Left lung (tissue), 14 donors: ENCODE measurements around the gene LIM2. TPM values are rescaled to one million over a fixed set of nuclear protein-coding genes. Genes with fewer than 3 reads are reported as not detected.

Source experiments
- ATAC-seq: fragments of 200-7000 bp; cut with Tn5 transposase; one replicate; pipeline ENCODE4 v1.9.1; 2020; ENCODE audit warnings: moderate library complexity
- DNase-seq, 4 donors: peaks; one replicate each; pipeline ENCODE4 v3.0.0-alpha.2; 2013 to 2020
- H3K27ac ChIP-seq, 2 donors: fragments of 200-600 bp; sonication (generic) in 1 of 2; one replicate each; pipeline versions ENCODE4 v1.5.0 to v1.8.0; 2020 to 2021
- H3K27me3 ChIP-seq, 2 donors: fragments of 200-600 bp; sonication (generic) in 1 of 2; one replicate each; pipeline versions ENCODE4 v1.5.0 to v1.8.0; 2020 to 2021
- H3K36me3 ChIP-seq, 2 donors: fragments of 200-600 bp; sonication (generic) in 1 of 2; one replicate each; pipeline versions ENCODE4 v1.5.0 to v1.8.0; 2020 to 2021
- H3K4me1 ChIP-seq, 2 donors: fragments of 200-600 bp; one replicate each; pipeline ENCODE4 v1.8.0; 2021
- H3K4me3 ChIP-seq, 2 donors: fragments of 200-600 bp; sonication (generic) in 1 of 2; one replicate each; pipeline versions ENCODE4 v1.5.0 to v1.8.0; 2020 to 2021; ENCODE audit warnings: mild to moderate bottlenecking in 1 of 2
- H3K9me3 ChIP-seq, 2 donors: fragments of 200-600 bp; sonication (generic) in 1 of 2; one replicate each; pipeline versions ENCODE4 v1.5.0 to v1.8.0; 2020 to 2021
- intact Hi-C, 2 donors: fragments of 100-400 bp; cut with DNase I; formaldehyde crosslinking; loops; one replicate each; pipeline versions ENCODE4 v1.11.2 to v1.14.2; 2022
- long read RNA-seq, 12 donors: library from polyadenylated mRNA in 2 of 12; unstranded in 2 of 12; transcript quantifications; one replicate each; pipeline ENCODE4 v2.0.0 and lab custom pipeline, GENCODE V29; 2019 to 2026
- polyA plus RNA-seq, 6 donors: library from polyadenylated mRNA; unstranded; fragments of 120-200 nt; gene quantifications; one replicate each; pipeline ENCODE4 v1.2.1, GENCODE V29; 2013; ENCODE audit not compliant: insufficient read length in 6 of 6
- total RNA-seq, 2 donors: library from RNA; stranded (reverse); fragmentation: NEBNext Ultra II Directional; extraction: Animal tissue kit (Norgen Biotek cat#: 25700); gene quantifications; one replicate each; pipeline ENCODE4 v1.2.1, GENCODE V29; 2021
- TF ChIP-seq, protein P1 (sequence below), 2 donors: fragments of 200-600 bp; sonication (generic) in 1 of 2; IDR thresholded peaks; one replicate each; pipeline versions ENCODE4 v1.5.0 to v1.8.0; 2021; ENCODE audit warnings: antibody characterized with exemption in 2 of 2
- donor health status: DM: no; HTN: yes; CAD: no.
- donor health status: DM: no; HTN: no; CAD: no.

The LIM2 gene, protein sequence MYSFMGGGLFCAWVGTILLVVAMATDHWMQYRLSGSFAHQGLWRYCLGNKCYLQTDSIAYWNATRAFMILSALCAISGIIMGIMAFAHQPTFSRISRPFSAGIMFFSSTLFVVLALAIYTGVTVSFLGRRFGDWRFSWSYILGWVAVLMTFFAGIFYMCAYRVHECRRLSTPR
- total RNA-seq (not detected), polyA plus RNA-seq (not detected)
- long read RNA-seq, donor 1 = 0 reads
- long read RNA-seq, donor 2 = 0 reads
- long read RNA-seq, donor 3 = 0 reads
- long read RNA-seq, donor 4 = 0 reads
- long read RNA-seq, donor 5 = 0 reads
- long read RNA-seq, donor 6 = 0 reads
- long read RNA-seq, donor 7 = 0 reads
- long read RNA-seq, donor 8 = 0 reads
- long read RNA-seq, donor 9 = 0 reads
- long read RNA-seq, donor 10 = 0 reads
- long read RNA-seq, donor 11 = 0 reads
- long read RNA-seq, donor 12 = 0 reads

DNA sequence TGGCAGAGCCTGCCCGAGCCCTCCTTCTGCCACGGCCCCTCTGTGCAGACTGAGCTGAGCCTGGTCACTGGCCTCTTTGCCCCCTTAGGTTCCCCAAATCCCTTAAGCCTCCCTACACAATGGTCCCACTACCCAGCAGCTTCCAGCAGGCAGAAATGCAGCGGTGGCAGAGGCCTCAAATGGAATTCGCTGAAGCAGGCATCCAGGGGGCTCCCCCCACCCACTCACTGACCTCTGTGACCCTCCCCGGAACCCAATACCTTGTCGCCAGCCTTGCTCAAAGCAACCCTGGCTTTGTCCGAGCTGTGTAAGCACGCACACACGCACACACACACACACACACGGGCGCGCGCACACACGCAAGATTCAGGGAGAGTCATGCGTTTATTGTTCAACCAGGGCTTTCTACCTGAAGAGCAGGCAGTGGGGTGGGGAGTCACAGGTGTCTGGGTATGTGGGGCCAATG lies at the start of gene LIM2:
Gene LIM2 (minus strand): TSS at position 51 of the 466 bp plus-strand sequence. CDS start 531 bp downstream, outside the sequence.
- Histone ChIP-seq H3K27ac (no peak within 1 kb of the TSS), H3K36me3 (no peaks in the 10 kb centered on the region), H3K4me1 (peaks cover 0 to 4% of the 10 kb centered on the region in 2 donors), H3K4me3 (no peak within 1 kb of the TSS), H3K27me3 (peaks cover 0 to 4% of the 10 kb centered on the region in 2 donors), H3K9me3 (no peaks in the 10 kb centered on the region)
- TF ChIP-seq, protein P1, sequence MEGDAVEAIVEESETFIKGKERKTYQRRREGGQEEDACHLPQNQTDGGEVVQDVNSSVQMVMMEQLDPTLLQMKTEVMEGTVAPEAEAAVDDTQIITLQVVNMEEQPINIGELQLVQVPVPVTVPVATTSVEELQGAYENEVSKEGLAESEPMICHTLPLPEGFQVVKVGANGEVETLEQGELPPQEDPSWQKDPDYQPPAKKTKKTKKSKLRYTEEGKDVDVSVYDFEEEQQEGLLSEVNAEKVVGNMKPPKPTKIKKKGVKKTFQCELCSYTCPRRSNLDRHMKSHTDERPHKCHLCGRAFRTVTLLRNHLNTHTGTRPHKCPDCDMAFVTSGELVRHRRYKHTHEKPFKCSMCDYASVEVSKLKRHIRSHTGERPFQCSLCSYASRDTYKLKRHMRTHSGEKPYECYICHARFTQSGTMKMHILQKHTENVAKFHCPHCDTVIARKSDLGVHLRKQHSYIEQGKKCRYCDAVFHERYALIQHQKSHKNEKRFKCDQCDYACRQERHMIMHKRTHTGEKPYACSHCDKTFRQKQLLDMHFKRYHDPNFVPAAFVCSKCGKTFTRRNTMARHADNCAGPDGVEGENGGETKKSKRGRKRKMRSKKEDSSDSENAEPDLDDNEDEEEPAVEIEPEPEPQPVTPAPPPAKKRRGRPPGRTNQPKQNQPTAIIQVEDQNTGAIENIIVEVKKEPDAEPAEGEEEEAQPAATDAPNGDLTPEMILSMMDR (IDR thresholded peaks at IDR 0.05) = no peak
- intact Hi-C loops = no loop called here
- ATAC-seq (no peak), DNase-seq (no peak)

DNA sequence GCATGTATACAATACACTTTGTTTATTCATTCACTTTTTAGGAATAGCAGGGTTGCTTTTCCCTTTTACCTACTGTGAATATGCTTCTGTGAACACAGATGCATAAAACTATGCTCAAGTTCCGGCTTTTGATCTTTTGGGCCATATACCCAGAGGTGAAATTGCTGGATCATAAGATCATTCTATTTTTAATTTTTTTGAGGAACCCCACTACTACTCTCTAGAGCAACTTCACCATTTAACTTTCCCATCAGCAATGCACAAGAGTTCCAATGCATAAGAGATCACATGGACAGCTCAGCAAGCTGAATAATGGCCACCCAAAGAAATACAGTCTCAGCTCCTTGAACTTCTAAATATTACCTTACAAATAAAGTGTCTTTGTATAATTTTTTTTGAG lies 46.7 kb upstream of the LIM2 start:
- TF ChIP-seq, protein P1 (IDR thresholded peaks at IDR 0.05) = no peak
- H3K4me3 ChIP-seq = no peak overlapping the region
- intact Hi-C loops = no loop called here
- no peaks in the 10 kb centered on the region for H3K9me3 ChIP-seq
- H3K27me3 ChIP-seq = peaks cover 0 to 39% of the 10 kb centered on the region in 2 donors
- ATAC-seq (peak; percentile 40), DNase-seq (no peak)
- peak overlapping the region in 1 of 2 donors; percentile 67 for H3K27ac ChIP-seq
- peaks cover 0 to 56% of the 10 kb centered on the region in 2 donors for H3K4me1 ChIP-seq
- no peaks in the 10 kb centered on the region for H3K36me3 ChIP-seq

DNA sequence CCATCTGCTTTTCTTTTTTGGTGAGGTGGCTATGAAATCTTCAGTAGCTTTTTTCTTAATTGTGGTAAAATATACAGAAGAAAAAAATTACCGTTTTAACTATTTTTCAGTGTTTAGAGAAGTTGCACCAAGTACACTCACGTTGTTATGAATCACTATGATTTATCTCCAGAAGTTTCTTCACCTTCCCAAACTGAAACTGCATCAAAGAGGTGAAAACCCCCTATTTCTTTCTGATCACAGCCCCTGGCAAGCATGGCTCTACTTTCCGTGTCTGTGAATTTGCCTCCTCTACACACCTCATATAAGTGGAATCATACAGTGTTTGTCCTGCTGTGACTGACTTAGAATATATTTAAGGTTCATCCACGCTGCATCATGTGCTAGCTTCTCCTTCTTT lies 45.3 kb upstream of the LIM2 start:
- intact Hi-C loops = no loop called here
- H3K4me3 ChIP-seq = no peak overlapping the region
- ATAC-seq (no peak), DNase-seq (no peak)
- TF ChIP-seq, protein P1 (IDR thresholded peaks at IDR 0.05) = no peak
- peak overlapping the region in 1 of 2 donors; percentile 67 for H3K27ac ChIP-seq
- peaks cover 0 to 53% of the 10 kb centered on the region in 2 donors for H3K4me1 ChIP-seq
- peaks cover 0 to 25% of the 10 kb centered on the region in 2 donors for H3K27me3 ChIP-seq
- no peaks in the 10 kb centered on the region for H3K36me3 ChIP-seq
- no peaks in the 10 kb centered on the region for H3K9me3 ChIP-seq

DNA sequence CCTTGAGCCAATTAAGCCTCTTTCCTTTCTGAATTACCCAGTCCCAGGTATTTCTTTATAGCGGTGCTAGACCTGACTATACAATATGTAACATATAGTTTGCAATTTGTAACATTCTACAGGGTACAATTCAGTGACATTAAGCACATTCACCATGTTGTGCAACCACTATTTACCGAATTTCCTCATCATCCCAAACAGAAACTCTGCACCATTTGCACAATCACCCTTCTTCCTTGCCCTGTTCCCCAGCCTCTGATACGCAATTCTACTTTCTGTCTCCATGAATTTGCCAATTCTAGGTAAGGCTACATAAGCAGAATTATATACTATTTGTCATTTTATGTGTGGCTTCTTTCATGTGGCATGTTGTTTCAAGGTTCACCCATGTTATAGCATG lies 43.4 kb upstream of the LIM2 start:
- ATAC-seq (peak; percentile 25), DNase-seq (no peak)
- TF ChIP-seq, protein P1 (IDR thresholded peaks at IDR 0.05) = no peak
- H3K4me3 ChIP-seq = no peak overlapping the region
- H3K4me1 ChIP-seq = peaks cover 0 to 60% of the 10 kb centered on the region in 2 donors
- H3K36me3 ChIP-seq = no peaks in the 10 kb centered on the region
- intact Hi-C loops = no loop called here
- peaks cover 0 to 18% of the 10 kb centered on the region in 2 donors for H3K27me3 ChIP-seq
- H3K27ac ChIP-seq = peak overlapping the region in 1 of 2 donors; percentile 88
- H3K9me3 ChIP-seq = no peaks in the 10 kb centered on the region

DNA sequence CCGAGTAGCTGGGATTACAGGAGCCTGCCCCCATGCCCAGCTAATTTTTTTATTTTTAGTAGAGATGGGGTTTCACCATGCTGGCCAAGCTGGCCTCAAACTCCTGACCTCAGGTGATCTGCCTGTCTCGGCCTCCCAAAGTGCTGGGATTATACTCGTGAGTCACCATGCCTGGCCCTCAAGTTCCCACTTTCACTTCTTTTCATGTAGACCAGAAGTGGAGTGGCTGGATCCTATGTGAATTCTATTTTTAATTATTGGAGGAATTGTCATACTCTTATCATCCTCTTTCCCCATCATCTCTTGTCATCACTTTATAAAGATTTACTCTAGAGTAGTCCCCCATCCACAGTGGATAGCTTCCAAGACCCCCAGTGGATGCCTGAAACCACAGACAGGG lies 42.4 kb upstream of the LIM2 start:
- Histone ChIP-seq H3K4me1 (peaks cover 0 to 60% of the 10 kb centered on the region in 2 donors), H3K27ac (peak overlapping the region in 1 of 2 donors; percentile 88), H3K9me3 (no peaks in the 10 kb centered on the region), H3K27me3 (peaks cover 0 to 19% of the 10 kb centered on the region in 2 donors), H3K36me3 (no peaks in the 10 kb centered on the region), H3K4me3 (no peak overlapping the region)
- intact Hi-C loops = no loop called here
- no peak for DNase-seq
- TF ChIP-seq, protein P1 (IDR thresholded peaks at IDR 0.05) = no peak
- ATAC-seq = no peak
